Duodenal mucosa (tissue), 2 donors: ENCODE data around the gene MPP3.

ENCODE experiments used
- H3K27ac ChIP-seq: one replicate; pipeline ENCODE4 v1.7.0; 2013; ENCODE audit warnings: low read depth, low read length
- H3K27me3 ChIP-seq, 2 donors: one replicate each; pipeline ENCODE4 v1.7.0; 2013; ENCODE audit warnings: low read length in 2 of 2, control low read depth in 1 of 2; ENCODE audit not compliant: insufficient read depth in 2 of 2, control insufficient read depth in 1 of 2
- H3K36me3 ChIP-seq, 2 donors: one replicate each; pipeline ENCODE4 v1.7.0; 2013; ENCODE audit warnings: low read length in 2 of 2, control low read depth in 1 of 2; ENCODE audit not compliant: insufficient read depth in 2 of 2, control insufficient read depth in 1 of 2
- H3K4me1 ChIP-seq, 2 donors: one replicate each; pipeline ENCODE4 v1.7.0; 2013; ENCODE audit warnings: low read length in 2 of 2, control low read depth in 1 of 2; ENCODE audit not compliant: insufficient read depth in 2 of 2, control insufficient read depth in 1 of 2
- H3K4me3 ChIP-seq, 2 donors: one replicate each; pipeline ENCODE4 v1.7.0; 2013; ENCODE audit warnings: low read length in 2 of 2, low read depth in 1 of 2
- H3K9ac ChIP-seq, 2 donors: one replicate each; pipeline ENCODE4 v1.7.0; 2013; ENCODE audit warnings: low read length in 2 of 2, low read depth in 1 of 2
- H3K9me3 ChIP-seq, 2 donors: one replicate each; pipeline ENCODE4 v1.7.0; 2013; ENCODE audit warnings: low read length in 2 of 2, control low read depth in 1 of 2; ENCODE audit not compliant: control insufficient read depth in 1 of 2

The MPP3 gene

GRCh38 chr17:43822570-43823190 lies 10.3 kb downstream of the MPP3 start:
- H3K9ac ChIP-seq = peak overlapping the region in 1 of 2 donors; percentile 29
- H3K27ac ChIP-seq = no peak overlapping the region
- H3K9me3 ChIP-seq = no peaks in the 10 kb centered on the region
- H3K4me3 ChIP-seq = no peak overlapping the region
- H3K36me3 ChIP-seq = peaks cover 0 to 4% of the 10 kb centered on the region in 2 donors
- H3K4me1 ChIP-seq = peaks cover 7 to 16% of the 10 kb centered on the region in 2 donors
- no peaks in the 10 kb centered on the region for H3K27me3 ChIP-seq

- Histone ChIP-seq H3K27me3 (no peaks in the 10 kb centered on the region), H3K4me1 (peaks cover 17 to 25% of the 10 kb centered on the region in 2 donors), H3K9me3 (no peaks in the 10 kb centered on the region), H3K4me3 (no peak overlapping the region), H3K9ac (no peak overlapping the region), H3K27ac (no peak overlapping the region), H3K36me3 (peaks cover 0 to 4% of the 10 kb centered on the region in 2 donors)
These were observed 12.2 kb downstream of the MPP3 start for GRCh38 chr17:43820759-43821158.

- Histone ChIP-seq H3K36me3 (peaks cover 0 to 4% of the 10 kb centered on the region in 2 donors), H3K27me3 (no peaks in the 10 kb centered on the region), H3K4me1 (peaks cover 17 to 21% of the 10 kb centered on the region in 2 donors), H3K27ac (no peak overlapping the region), H3K4me3 (no peak overlapping the region), H3K9me3 (no peaks in the 10 kb centered on the region), H3K9ac (no peak overlapping the region)
These were observed 14.0 kb downstream of the MPP3 start for GRCh38 chr17:43818966-43819365.

GRCh38 chr17:43817826-43818225 lies 15.1 kb downstream of the MPP3 start:
- peaks cover 11 to 12% of the 10 kb centered on the region in 2 donors for H3K4me1 ChIP-seq

GRCh38 chr17:43816336-43817320 lies 16.3 kb downstream of the MPP3 start:
- Histone ChIP-seq H3K36me3 (peaks cover 0 to 4% of the 10 kb centered on the region in 2 donors), H3K27me3 (no peaks in the 10 kb centered on the region), H3K9ac (no peak overlapping the region), H3K4me3 (no peak overlapping the region), H3K27ac (no peak overlapping the region), H3K9me3 (no peaks in the 10 kb centered on the region), H3K4me1 (peaks cover 8 to 9% of the 10 kb centered on the region in 2 donors)

More at GRCh38 chr17:43817826-43818225, 15.1 kb downstream of the MPP3 start:
- Histone ChIP-seq H3K4me3 (no peak overlapping the region), H3K27me3 (no peaks in the 10 kb centered on the region), H3K27ac (no peak overlapping the region), H3K9ac (no peak overlapping the region), H3K9me3 (no peaks in the 10 kb centered on the region), H3K36me3 (peaks cover 0 to 4% of the 10 kb centered on the region in 2 donors)

GRCh38 chr17:43814714-43815113 lies 18.2 kb downstream of the MPP3 start:
- Histone ChIP-seq H3K27me3 (no peaks in the 10 kb centered on the region), H3K27ac (no peak overlapping the region), H3K9ac (no peak overlapping the region), H3K36me3 (peaks cover 0 to 4% of the 10 kb centered on the region in 2 donors), H3K4me1 (peaks cover 8 to 9% of the 10 kb centered on the region in 2 donors), H3K4me3 (no peak overlapping the region), H3K9me3 (no peaks in the 10 kb centered on the region)

- Histone ChIP-seq H3K9me3 (no peaks in the 10 kb centered on the region), H3K4me1 (peaks cover 8 to 9% of the 10 kb centered on the region in 2 donors), H3K9ac (no peak overlapping the region), H3K27me3 (no peaks in the 10 kb centered on the region), H3K36me3 (peaks cover 0 to 4% of the 10 kb centered on the region in 2 donors), H3K27ac (no peak overlapping the region), H3K4me3 (no peak overlapping the region)
These were observed 18.9 kb downstream of the MPP3 start for GRCh38 chr17:43814026-43814425.

GRCh38 chr17:43813386-43813785 lies 19.6 kb downstream of the MPP3 start:
- Histone ChIP-seq H3K27ac (no peak overlapping the region), H3K27me3 (no peaks in the 10 kb centered on the region), H3K36me3 (peaks cover 0 to 4% of the 10 kb centered on the region in 2 donors), H3K4me1 (peaks cover 8 to 9% of the 10 kb centered on the region in 2 donors), H3K9me3 (no peaks in the 10 kb centered on the region), H3K9ac (no peak overlapping the region), H3K4me3 (no peak overlapping the region)

GRCh38 chr17:43812396-43813265 lies 20.3 kb downstream of the MPP3 start:
- peaks cover 8 to 9% of the 10 kb centered on the region in 2 donors for H3K4me1 ChIP-seq
- H3K9me3 ChIP-seq = no peaks in the 10 kb centered on the region
- no peaks in the 10 kb centered on the region for H3K27me3 ChIP-seq
- no peak overlapping the region for H3K4me3 ChIP-seq
- peaks cover 0 to 4% of the 10 kb centered on the region in 2 donors for H3K36me3 ChIP-seq
- H3K27ac ChIP-seq = no peak overlapping the region
- H3K9ac ChIP-seq = no peak overlapping the region
